Glomerular endothelial cell (primary cell): ENCODE results near the gene CACNA1E. TPM values are rescaled to one million over a fixed set of nuclear protein-coding genes. Genes with fewer than 3 reads are reported as not detected.

Experiments used
- DNase-seq: peaks from one replicate; pipeline ENCODE4 v3.0.0-alpha.2; 2011; ENCODE audit warnings: low read depth, low spot score; ENCODE audit errors: extremely low read depth
- total RNA-seq: library from RNA; depleted of rRNA; stranded (reverse); fragments of >200 nt; gene quantifications from 2 replicates; pipeline ENCODE4 v1.2.3, GENCODE V29; 2015

The CACNA1E gene
- total RNA-seq = not detected in 2 replicates

DNA sequence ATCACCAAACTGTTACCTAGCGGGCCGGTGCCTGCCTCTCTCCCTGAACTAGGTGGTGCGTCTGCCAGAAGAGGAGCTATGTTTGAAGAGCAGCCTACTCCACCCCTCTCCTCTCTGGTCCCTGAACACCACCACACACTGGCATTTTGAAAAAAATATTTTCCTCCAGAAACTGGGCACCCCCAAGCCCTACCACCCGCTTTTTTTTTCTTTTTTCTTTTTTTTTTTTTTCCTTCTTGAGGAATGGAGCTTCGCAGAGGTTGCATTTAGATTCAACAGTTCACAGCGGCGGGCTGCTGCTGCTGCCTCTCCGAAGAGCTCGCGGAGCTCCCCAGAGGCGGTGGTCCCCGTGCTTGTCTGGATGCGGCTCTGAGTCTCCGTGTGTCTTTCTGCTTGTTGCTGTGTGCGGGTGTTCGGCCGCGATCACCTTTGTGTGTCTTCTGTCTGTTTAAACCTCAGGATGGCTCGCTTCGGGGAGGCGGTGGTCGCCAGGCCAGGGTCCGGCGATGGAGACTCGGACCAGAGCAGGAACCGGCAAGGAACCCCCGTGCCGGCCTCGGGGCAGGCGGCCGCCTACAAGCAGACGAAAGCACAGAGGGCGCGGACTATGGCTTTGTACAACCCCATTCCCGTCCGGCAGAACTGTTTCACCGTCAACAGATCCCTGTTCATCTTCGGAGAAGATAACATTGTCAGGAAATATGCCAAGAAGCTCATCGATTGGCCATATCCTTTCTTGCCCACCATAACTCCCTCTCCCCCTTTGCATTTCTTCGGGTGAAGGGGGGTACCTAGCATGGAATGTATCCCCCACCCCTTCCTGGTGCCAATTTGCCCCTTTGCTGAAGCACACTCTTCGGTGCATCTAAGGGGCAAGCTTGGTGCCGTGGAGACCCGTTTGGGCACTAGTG is at the start of gene CACNA1E:
CACNA1E (plus strand) TSS at position 233 of the 911 bp plus-strand sequence; CDS start at position 461, 228 bp downstream.
- no peak for DNase-seq

- DNase-seq = no peak
These were observed 49.4 kb upstream of the CACNA1E start for GRCh38 chr1:181433931-181434330.

GRCh38 chr1:181438013-181438412 is 45.3 kb upstream of the CACNA1E start:
- DNase-seq = no peak

- DNase-seq = no peak
These were observed 42.8 kb upstream of the CACNA1E start for GRCh38 chr1:181440510-181440909.

- DNase-seq = no peak
These were observed 41.2 kb upstream of the CACNA1E start for GRCh38 chr1:181442181-181442525.

DNA sequence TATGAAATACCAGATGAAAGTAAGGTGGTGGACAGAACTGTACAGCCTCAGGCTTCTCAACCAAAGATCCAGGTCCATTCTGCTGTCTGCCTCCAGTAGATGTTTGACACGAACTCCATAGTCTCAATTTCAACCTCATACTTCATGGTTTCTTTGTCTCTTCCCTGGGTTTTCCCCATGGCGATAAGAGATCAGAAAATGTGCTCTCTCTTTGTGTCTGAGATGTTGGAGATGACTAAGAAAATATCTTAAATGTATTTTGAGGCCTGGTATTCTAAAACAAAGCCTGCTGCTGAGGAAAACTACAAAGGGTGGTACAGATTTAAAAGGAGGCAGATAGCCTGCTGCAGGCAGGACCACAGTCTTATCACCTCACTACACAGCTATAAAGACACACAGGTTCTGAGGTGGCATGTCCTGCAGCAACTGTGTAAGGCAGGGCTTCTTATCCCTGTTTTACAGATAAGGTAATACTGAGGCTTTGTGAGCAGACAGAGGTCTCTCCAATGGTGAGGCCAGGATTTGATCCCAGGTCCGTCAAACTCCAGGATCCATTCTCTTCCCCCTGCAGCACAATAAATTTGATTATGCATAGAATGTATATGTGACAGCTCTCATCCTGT is 40.0 kb upstream of the CACNA1E start:
- DNase-seq = no peak

DNA sequence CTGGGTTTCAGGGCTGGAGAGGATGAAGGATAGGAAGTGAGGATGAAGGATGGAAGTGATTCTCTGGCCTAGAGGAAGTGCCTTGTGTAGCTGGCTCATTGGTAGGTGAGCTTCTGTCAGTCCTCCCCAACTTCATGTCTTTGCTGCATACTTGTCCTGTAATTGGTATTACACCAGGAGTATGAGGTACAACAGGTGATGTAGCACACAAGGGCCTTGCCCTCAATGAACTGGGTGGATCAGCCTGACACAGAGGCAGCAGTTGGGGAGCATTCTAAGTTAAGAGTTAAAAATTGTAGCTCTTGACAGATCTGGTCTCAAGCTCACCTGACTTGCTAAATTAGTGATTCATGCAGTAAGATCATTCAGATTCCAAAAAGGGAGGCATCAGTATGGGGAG is 37.9 kb upstream of the CACNA1E start:
- no peak for DNase-seq

- no peak for DNase-seq
These were observed 34.9 kb upstream of the CACNA1E start for GRCh38 chr1:181448461-181448860.

GRCh38 chr1:181451661-181452230 is 31.6 kb upstream of the CACNA1E start:
- no peak for DNase-seq

DNA sequence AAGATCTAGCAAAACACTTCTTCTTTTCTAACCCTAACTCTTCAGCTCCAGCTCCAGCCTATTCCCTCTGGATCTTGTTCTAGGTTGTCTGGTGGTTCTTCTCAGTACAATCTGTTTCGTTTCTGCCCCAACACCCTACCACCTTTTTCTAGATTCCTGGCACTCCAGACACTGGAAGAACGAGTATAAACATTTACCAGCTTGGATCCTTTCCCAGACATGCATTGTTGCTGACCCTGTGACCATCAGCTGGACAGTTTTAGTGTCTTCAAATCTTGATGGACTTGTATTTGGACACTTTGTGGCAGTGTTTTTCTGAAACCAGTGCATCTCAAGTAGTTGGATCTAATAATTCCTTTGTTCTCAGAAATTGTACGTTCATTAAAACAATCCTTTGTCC is 30.6 kb upstream of the CACNA1E start:
- DNase-seq = no peak

DNA sequence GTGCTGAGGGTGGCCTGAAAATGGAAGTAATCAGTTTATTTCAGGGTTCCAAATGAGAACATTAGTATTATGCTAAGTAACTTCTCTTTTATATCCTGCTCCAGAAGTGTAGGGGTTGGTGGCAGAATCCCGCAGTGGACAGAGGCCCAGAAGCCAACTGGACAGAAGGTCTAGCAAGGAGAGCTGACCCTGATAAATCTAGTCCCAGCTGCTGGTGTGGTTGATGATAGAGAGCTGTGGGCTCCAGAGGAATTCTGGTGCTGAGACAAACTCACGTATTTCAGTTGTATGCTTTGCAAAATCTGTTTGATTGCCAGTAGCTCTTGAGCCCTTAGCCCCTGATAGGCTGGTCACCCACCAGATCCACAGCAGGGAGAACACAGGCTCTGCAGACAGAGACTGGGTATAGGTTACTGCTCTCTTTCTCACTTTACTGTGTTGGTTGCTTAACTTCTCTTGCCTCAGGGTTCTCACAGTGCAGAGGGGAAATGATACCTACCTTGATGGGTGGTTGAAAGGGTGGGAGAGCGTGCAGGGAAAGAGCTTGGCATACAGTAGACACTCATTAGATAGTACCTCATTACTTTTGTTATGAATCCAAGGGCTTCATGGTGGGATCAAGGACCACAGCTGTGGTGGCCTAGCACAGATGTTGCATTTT is 29.6 kb upstream of the CACNA1E start:
- no peak for DNase-seq

DNA sequence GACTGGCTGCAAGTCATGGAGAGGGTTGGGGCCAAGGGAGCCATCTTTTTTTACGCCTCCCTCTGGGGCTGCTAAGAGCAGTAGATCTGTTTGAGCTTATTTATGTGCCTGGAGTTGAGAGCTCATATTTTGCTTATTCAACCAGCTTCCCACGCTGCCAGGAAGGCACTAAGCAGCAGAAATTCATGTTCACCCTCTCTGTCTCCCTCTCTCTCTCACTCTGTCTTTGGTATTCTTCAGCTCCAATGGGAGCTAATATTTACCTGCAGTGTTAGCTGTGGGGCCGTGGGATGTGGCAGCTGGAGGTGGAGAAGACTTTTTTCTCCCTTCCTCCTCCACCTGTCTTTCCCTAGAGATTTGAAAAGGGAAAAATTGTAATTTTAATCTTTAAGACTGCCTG is 26.8 kb upstream of the CACNA1E start:
- DNase-seq = no peak

DNA sequence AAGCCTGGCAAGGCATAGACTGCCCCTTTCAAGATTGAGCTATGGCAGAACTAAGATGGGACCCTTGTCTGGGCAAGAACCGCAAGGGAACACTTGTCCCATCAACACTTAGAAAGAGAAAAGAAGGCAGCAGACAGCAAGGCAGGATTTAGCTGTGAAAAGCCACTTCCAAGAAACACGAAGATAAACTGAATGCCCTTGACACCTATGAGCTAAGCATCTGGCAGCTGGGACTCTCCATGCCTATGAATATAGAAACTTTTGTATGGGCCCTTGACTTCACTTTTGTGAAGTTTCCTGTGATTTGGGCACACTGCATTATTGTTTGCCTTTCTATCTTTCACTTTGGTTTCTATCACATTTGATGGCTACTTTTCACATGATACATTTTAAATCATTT is 24.9 kb upstream of the CACNA1E start:
- no peak for DNase-seq

DNA sequence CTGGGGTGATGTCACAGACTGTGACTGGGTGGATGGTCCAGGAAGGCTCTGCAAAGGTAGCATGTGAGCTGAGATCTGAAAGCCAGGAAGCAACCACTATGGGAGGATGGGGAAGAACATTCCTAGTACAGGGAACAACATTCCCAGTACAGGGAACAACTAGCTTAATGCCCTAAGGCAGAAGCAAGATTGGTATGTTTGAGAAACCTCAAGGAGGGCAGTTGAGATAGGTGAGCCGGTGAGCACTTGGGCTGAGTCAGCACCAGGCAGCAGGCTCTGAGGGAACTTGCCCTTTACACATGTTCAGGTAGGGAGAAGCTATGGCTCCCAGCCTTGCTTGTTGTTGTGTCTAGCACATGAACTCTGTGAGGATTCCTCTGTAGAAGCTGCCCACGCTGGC is 24.2 kb upstream of the CACNA1E start:
- DNase-seq = no peak

DNA sequence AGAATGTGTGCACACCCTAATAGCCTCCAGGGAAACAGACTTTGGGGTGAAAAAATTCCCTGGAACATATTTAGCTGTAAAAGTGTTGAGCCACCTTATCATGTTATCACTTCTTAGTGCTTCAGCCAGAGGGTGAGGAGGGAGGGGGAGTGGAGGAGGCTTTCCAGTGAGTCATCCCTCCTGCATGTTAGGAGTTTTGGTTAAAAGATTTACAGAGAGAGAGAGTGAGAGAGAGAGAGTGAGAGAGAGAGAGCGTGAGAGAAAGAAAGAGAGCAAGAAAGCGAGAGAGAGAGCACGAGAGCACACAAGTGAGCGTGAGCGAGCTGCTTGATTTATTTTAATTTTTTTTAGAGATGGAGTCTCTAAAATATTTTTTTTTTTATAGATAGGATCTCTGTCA is 13.5 kb upstream of the CACNA1E start:
- no peak for DNase-seq

DNA sequence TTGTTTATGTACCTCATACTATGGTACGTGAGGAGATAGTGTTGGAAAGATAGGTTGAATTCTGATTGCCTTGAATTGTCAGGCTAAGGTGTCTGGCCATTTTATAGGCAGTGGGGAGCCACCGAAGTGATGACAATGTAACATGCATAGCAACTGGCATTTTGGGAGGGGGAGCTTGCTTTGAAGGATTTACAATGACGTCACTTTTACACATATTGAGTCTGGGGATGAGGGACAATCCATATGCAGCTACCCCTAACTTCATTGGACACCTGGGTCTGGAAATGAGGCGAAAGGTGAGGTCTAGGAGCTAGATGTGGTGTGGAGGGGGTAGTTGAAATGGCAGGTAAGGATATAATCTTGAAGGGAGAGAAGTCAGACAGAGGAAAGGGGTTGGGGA is 7.7 kb upstream of the CACNA1E start:
- no peak for DNase-seq

- DNase-seq = no peak
These were observed 6.7 kb upstream of the CACNA1E start for GRCh38 chr1:181476581-181476980.

GRCh38 chr1:181478306-181478705 is 5.0 kb upstream of the CACNA1E start:
- no peak for DNase-seq

DNA sequence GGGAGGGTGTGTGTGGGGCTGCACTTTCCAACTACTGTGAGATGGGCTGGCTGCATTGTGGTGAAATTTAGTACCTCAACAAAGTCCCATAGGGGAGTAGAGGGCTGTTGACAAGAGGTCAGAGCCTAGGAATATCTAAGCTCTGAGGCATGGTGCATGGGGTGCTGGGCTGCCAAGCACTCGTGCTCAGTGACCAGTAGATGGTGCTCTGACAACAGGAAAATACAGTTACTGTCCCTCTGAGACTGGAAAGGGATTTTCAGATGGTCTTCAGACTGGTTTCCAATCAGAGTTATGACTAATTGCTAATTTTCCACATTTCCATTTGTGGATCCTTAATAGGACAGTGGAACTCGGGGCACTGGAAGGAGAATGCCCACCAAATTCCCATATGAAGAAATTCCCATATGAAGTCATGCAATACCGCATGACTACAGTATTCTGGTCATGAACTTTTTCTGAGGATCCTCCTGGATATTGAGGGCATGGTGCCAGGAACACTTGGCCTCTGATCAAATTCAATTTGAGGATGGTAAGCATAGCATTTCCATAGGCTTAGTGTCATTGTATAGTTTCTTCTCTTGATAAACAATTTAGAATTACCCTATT is 4.1 kb upstream of the CACNA1E start:
- DNase-seq = peak; percentile 16

- DNase-seq = no peak
These were observed 1.3 kb upstream of the CACNA1E start for GRCh38 chr1:181482001-181482430.
